GM18867 (cell line): Measurements from ENCODE around the gene PKHD1.

Experiments
- ATAC-seq: cut with Tn5 transposase; IDR thresholded peaks from one replicate; pipeline ENCODE4 v1.9.1; 2021; ENCODE audit warnings: mild to moderate bottlenecking, moderate library complexity; ENCODE audit not compliant: unreplicated experiment

Gene PKHD1

DNA sequence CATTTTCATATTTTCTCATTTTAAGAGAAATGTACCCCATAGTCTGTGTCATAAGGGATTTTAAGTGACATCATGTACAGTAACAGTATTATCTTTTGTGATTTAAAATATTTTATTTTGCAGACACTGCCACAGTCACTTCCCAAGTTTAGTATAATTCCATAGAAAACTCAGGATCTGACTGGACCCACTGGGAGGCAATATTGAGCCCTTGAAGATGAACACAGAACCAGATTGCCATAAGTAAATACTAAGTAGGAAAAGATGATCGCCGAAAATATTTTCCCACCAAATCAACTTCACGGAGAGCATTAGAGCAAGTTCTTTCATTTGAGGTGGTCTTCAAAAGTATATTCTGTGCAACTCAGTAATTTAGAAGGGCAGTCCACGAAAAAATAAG, 17.6 kb upstream of the PKHD1 start:
- ATAC-seq: no peak

DNA sequence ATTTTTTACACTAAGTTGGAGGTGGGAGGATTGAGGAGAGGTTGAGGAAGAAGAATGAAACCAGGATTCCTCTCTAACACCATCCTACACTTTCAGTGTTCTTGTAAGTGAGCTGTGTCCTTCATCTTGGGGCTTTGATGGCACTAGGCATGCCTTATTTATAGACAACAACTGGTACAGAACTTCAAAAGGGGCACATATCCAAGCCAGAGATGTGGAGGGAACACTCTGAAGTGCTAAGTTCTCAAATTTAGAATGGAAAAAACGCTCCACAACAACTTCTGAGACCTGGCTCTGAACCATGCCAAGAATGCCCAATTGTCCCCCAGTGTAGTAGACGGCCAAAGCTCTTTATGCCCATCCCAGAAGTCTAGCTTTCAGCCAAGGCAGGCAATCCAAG, 16.2 kb upstream of the PKHD1 start:
- ATAC-seq: no peak

DNA sequence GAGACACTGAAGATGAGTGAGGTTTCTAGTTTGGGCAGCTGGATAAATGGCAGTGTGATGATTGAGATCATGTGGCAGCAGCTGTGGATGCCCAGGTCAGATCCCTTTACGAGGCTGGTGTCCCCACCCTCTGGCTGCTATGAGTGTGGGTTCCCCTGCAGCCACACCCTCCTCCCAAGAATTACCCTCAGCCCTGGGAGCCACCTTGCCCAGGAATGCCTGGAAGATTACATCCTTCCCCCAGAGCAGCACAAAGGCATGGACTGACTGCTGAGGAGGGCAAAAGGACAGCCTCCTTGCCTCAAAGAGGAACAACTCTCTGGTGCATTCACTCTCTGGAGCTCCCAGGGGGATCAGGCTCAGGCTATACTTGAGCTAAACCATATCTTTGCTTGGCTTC, 15.0 kb upstream of the PKHD1 start:
- ATAC-seq: no peak

DNA sequence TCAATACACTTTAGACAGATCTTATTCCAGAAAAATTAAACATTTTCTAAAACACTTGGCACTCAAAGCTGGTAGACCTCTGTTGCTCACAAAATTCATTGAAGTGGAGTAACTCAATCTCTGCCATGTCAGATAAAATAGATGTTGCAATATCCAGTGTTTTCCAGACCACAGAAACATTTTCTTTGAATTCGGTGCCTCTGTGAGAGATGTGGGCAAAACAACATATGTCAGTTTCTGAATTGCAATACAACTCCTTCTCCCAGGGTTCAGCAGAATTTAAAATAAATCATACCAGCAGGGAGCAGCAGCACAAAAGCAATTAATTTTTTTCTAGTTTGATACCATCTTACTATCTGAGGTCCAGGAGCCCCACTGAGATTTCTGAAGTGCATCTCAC, 11.3 kb upstream of the PKHD1 start:
- ATAC-seq: no peak

DNA sequence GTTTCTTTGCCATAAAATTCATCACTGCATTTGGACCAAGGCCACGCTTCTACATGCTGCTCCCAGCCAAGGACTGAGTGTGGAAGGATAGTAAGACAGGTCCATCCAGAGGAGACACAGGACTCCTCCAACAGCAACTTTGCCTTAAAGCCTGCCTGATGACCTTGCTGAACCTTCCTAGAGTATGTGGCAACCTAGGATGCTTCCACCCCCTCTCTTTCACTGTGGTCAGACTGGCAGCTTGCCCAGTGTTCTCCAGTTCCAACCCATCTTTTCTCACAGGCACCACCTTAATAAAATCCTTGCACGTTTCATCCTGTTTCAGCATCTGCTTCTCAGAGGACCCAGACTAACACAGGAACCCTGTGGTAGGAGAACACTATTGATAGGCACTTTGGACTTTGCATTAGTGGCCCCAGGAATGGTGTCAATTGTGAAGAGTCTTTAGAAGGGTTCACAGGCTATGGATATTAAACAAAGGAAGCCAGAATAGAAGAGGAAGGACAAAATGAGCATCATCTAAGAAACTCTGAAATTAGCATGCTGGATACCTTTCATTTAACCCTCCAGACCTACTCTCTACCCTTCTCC, 2.4 kb upstream of the PKHD1 start:
- ATAC-seq: no peak

DNA sequence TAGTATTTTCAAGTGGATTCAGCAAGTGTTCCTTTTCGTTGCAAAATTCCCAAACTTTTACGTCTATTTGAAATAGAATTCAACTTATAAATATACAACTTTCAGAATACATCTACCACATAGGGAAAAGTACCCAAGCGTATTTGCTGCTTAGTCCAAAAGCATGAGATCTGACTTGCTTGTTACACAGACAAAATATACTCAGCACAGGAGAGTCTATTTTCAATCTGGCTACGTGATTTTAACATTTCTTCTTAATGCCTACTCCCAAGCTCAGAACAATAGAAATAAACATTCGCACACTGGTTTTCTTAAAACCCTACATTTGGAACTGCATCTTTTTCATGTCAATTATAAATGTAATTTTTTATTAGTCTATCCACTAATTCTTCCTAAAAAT, 672 bp downstream of the PKHD1 start:
- ATAC-seq: no peak

DNA sequence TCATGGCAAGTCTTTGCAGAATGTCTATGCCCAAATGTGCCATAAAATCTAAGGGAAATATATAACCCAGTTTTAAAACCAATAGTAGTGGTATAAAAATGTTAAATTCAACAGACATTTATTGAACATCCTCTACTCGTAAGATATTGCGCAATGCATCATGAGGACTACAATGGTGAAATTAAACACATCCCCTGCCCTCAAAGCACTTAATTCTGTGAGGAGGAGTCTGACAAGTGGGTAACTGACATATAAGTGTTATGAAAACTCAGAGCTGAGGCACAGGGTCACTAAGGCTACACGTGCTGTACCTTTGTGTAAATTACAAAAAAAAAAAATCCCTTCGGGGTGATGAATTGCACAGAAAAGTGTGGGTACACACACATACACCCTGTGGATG, 6.2 kb downstream of the PKHD1 start:
- ATAC-seq: no peak

DNA sequence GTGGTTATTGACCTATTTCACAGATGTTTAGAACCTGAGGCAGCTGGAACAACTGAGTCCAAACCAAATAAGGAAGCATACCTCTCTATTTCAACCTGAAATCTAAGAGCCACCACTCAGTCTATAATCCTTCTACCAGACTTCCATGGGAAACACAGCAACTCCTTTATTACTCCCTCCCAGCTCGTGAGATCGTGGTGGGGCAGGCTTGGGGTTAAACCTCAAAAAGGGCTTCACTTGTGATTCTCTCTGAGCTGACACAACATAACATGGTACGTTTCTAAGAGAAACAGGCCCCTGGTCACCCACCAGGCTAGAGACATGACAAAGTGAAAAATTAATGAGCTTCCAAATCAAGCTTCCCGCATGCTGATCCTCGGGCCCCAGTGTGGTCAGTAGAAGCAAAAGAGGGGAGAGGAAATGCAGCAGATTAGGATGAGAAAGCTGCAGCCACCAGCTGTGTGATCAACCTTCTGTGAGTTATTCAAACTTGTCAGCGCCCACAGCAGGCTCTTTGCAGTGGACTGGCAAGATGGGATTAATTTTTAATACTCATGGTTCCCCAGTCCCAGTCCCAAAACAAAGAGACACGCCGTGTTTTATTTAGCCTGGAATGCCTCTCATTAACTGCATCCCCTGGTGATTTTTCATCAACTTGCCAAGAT, 9.3 kb downstream of the PKHD1 start:
- no peak for ATAC-seq

DNA sequence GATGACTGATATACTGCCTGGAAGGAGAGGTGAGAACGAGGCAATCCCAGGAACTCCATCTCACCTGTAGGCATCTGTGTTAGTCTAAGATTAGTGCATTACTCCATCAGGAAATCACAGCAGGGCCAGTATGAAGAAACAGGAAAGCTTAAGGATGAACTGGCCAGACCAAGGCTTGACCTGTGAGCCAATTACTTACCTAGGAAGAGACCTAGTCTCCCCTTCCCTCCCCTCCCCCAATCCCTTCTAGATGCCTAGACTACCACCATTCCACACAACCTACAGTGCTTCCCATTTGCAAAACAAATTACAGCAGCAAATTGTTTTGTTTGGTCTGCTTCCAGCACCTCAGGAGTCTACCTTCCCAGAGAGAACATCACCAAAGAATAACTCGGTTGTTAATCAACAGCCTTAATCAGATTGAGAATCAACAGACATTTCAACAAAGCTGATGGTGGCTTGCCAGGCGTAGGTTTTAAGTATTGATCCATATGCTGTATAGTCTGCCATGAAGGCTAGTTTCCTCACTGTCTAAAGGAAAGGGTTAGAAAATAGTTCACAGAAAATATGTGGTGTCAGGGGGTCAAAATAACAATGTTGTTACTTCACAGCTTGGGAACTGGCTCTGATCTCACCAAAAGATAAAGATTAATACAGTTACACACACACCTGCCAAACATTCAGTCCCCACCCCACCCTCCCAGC, 10.1 kb downstream of the PKHD1 start:
- ATAC-seq: no peak

DNA sequence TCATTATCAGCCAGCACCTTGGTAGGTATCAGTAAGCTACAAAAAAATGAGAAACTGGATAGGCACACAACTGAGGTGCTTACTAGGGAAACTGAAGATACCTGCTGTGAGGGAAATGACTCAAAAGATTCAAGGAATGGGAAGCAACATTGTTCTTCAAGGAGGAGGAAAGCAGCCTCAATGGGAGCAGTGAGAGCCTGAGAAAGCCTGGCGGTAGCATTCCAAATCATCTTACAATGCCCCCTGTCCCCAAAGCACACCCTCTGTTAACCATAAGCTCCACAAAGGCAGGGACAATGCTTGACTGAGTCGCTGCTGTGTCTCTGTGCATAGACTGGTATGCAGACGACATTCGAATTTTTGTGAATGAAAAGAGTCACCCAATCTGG, 10.6 kb downstream of the PKHD1 start:
- no peak for ATAC-seq

DNA sequence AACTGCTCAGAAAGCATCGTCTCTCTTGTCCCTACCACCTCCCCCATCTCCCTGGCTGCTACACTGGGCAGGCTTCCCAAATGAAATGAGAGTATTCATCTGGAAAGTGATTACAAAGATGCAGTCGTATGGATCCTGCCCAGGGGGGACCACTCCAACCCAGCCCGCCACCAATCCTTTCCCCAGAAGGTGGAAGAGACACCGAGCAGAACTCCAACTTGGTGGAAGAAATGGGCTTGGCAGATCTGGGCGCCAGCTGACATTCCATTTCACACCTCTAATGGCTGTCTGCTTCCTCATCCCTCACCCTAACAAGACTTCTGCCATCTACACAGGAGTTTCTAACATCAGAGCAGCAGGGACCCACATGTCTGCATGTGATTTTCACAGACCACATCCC, 12.7 kb downstream of the PKHD1 start:
- no peak for ATAC-seq

DNA sequence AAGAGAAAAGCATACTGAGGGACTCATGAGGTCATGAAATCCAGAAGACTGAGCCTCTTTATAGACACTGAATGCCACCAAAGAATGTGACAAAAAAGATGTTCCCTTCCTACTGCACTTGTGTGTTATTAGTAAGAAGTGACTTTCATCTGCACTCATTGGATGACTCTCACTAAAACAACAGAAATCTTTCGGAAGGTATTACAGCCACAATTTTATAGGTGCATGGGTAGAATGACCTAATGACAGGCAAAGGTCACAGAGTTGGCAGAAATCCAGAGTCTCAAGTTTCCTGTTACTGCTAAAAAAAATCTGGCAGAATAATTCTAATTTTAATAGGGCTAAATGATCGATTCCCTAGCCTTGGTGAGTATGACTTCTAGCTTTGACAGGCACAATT, 13.3 kb downstream of the PKHD1 start:
- ATAC-seq: no peak

DNA sequence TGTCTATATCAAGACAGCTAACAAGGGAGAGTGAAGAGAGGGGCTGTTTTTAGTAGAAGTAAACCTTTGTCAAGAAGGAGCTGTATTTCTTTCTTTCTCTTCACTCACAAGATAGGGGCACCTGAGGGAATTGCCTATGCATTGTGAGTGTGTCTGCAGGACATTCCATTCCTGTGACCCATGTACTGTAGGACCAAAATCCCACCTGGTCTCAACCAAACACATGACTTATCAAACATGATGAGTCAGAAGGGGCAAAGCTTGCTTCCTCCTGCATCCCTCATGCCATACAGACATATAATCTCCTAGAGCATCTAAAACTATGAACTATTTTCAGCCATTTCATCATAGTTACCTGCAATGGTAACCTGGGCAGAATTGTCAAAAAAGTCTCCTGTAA, 21.8 kb downstream of the PKHD1 start:
- no peak for ATAC-seq

DNA sequence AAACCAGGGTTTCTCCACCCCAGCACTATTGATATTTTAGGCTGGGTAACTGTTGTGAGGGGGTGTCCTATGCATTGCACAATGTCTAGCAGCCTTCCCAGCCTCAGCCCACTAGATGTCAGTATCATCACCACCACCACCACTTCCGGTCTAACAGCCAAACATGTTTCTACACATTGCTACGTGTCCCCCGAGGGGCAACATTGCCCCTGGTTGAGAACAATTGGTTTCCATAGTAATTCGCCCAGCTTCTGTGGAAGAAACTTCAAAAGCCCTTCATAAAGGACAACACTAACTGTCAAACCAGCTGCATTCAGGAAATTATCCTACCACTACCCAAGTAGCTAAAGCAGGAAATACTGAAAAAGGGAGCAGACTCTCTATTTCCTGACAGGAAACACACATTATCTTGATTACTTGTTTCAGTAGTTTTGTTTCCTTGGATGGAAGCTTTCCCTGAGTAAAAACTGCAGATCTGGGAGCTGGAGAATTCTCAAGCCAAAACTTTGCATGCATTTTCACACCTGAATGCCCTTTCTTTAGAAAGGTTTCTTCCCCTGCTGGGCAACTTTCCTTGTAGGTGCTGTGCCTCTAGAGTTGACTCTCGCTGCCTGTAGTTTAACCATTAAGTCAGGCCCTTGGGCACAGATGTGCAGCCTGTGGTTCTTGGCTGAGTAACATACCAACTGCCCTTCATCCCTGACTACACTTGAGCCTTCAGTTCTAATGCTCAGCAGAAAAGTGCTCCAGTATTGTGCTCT, 23.6 kb downstream of the PKHD1 start:
- ATAC-seq: peak; percentile 99

DNA sequence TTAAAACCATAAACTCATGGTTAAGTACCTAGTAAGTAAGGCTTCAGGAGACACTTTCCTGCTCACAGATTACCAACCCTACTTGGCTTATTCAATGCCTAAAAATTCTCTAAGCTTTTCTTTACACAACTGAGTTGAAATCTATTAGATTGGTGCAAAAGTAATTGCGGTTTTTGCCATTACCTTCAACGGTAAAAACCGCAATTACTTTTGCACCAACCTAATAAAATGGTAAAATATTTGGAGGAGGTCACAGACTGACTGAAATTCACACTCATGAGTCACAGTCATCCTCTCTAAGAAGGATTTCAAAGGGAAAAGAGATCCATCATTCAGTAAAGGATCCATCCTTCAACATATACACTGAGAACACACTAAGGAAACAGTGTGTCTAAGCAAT, 25.9 kb downstream of the PKHD1 start:
- no peak for ATAC-seq

DNA sequence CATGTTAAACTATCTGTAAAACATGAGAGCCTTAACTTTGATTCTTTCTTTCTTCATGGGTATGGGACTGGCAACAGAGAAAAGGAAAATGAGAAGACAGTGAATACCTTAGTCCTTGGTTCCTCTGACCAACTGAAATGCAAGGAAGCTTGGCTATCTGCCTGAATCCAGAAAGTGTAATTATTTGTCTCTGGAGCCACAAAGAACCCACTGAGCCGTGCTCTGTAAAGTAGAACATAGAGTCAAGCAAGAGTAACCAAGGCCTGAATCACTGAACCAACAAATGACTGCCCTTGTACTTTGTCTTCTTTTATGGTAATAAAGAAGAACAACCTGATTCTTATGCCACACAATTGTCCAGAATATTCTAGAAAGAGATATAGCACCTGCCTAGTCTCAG, 27.6 kb downstream of the PKHD1 start:
- ATAC-seq: no peak

DNA sequence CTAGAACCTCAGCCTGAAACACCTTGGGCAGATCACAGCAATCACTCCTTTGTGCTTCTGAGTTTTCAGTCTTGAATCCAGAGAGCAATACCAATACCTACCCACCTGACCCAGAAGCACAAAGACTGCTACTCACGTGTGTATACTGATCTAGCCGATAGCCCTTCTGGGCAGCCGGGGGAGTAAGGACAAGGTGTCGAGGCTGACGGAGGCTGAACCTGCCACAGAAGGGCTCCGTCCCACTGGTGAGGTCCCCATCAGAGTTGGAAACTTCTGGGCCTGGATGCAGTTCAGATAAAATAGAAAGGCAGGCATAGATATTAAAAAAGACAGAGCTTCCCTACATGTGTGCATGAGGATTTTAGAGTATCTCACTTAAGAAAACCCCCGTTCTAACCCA, 32.0 kb downstream of the PKHD1 start:
- no peak for ATAC-seq

DNA sequence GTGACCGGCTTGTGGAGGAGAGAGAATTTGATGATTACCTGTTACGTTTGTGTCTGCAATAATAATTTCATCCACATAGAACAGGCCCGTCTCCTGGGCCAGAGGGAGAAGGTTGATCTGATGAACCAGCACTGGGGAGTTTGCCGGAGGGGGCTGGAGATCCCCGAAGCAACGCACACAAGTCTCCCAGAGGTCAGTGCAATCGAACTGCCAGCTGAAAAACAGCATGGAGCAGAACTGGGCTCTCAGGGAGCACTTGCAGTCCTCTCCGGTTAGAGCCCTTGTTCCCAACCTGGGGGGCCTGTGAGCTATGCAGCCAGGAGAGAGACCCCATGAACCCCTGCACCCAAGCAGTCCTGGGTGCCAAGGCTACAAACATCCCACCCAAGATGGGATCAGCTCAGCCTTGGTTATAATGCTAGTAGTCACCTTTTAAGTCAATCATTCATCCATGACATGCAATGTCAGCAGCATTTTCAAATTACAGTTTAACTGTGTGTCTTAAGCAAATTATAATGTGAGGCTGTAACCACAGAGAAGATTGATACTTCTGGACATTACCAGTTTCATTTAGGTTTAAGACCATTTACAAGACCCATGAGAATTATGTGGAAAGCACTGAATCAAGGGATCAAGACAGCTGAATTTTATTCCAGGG, 34.2 kb downstream of the PKHD1 start:
- ATAC-seq: no peak

DNA sequence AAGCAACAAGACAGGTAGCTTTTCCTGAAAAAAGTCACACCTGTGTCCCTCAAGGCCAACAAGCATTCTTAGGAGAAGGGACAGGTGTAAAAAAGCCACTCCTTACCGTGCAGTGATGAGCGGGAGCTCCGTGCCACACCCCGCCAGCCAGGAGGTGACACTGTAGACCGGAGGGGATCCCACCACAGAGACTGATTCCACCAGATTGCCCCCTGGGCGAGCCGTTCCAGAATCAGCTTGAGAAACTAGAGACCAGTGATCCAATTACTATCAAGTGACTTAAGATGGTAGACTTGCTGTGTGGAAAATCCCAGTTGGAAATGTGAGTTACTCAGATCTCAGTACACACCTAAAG, 37.4 kb downstream of the PKHD1 start:
- no peak for ATAC-seq

DNA sequence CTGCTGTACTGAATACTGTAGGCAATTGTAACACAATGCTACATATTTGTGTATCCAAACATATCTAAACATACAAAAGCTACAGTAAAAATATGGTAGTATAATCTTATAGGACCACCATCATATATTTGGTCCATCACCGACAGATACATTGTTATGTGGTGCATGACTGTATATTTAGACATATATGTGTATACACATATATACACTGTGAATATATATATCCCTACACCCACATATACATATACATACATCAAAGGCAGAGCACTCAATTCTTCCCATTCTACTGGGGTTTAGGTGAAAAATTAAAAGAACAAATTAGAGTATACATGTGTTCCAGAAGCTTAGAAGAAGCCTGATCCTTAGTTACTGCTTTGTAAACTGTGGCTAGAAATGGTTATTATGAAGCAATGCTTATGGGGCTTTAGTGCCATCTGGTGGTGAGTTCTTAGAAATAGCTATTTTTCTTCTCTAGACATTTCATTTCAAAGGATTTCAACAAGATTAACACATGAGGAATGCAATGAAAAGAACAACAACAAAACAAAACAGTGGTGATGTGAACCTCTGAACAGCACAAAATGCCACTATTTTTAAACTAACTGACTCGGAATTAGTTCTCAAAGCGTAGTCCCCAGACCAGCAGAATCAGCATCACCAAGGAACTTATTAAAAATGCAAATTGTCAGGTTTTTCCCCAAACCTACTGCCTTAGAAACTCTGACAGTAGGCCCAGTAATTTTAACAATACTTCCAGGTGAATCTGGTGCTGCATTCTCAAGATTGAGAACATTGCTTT, 38.0 kb downstream of the PKHD1 start:
- peak; percentile 63 for ATAC-seq

DNA sequence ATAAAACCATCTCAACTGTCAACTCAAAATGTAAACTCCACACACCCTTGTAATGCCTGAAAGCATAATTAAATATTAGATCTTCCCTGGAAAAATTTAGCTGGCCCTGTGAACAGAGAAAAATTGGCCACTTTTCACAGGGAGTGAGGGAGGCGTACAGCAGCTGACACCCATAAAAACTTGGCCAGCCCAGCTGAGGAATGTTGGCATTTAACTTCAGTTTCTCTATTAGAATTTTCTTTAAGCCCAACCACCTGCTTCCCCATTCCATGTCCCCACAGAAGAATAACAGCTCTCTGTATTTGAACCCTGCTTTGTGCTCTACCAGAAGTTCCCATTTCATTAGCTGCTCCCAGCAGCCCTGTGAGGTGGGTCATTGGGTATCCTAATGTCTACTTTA, 41.0 kb downstream of the PKHD1 start:
- no peak for ATAC-seq
